Ureter (tissue), 1 donor: ENCODE data around the gene SEMA7A. TPM values are rescaled to one million over a fixed set of nuclear protein-coding genes. Genes with fewer than 3 reads are reported as not detected.

Experiments
- DNase-seq: peaks from one replicate; pipeline ENCODE4 v3.0.0-alpha.2; 2020; ENCODE audit warnings: low spot score
- total RNA-seq: library from RNA; stranded (reverse); gene quantifications from one replicate; pipeline ENCODE4 v1.2.4, GENCODE V29; 2023
- donor health status: DM: yes; HTN: yes; CAD: no.

Gene SEMA7A
- total RNA-seq, 1 donor from 2014 or later = 2.2 TPM

- DNase-seq = no peak
Observed at GRCh38 chr15:74451861-74452835, 18.4 kb upstream of the SEMA7A start.

GRCh38 chr15:74451322-74451721 lies 17.6 kb upstream of the SEMA7A start:
- no peak for DNase-seq

GRCh38 chr15:74449643-74450205 lies 16.0 kb upstream of the SEMA7A start:
- no peak for DNase-seq

- no peak for DNase-seq
Observed at GRCh38 chr15:74449095-74449494, 15.3 kb upstream of the SEMA7A start.

GRCh38 chr15:74445816-74446763 lies 12.3 kb upstream of the SEMA7A start:
- DNase-seq = no peak

- DNase-seq = no peak
Observed at GRCh38 chr15:74444106-74445062, 10.6 kb upstream of the SEMA7A start.

GRCh38 chr15:74443100-74443909 lies 9.5 kb upstream of the SEMA7A start:
- no peak for DNase-seq

GRCh38 chr15:74442604-74443003 lies 8.8 kb upstream of the SEMA7A start:
- no peak for DNase-seq

- no peak for DNase-seq
Observed at GRCh38 chr15:74442063-74442462, 8.3 kb upstream of the SEMA7A start.

GRCh38 chr15:74441248-74441941 lies 7.6 kb upstream of the SEMA7A start:
- DNase-seq = no peak

GRCh38 chr15:74438721-74439316 lies 5.1 kb upstream of the SEMA7A start:
- DNase-seq = peak; percentile 74

- no peak for DNase-seq
Observed at GRCh38 chr15:74438206-74438605, 4.4 kb upstream of the SEMA7A start.

GRCh38 chr15:74434263-74435136 lies 742 bp upstream of the SEMA7A start:
- no peak for DNase-seq

- DNase-seq = no peak
Observed at GRCh38 chr15:74432968-74433591, 678 bp downstream of the SEMA7A start.

- no peak for DNase-seq
Observed at GRCh38 chr15:74432271-74432967, 1.3 kb downstream of the SEMA7A start.

- DNase-seq = no peak
Observed at GRCh38 chr15:74431645-74432044, 2.1 kb downstream of the SEMA7A start.

GRCh38 chr15:74431116-74431515 lies 2.6 kb downstream of the SEMA7A start:
- DNase-seq = no peak
